IPS-18c (cell line): ENCODE results near the gene FBXO34.
"Not testable (repeated sequence)": the region's sequence is repeated elsewhere in the genome, so short reads cannot be mapped to it uniquely, and the experiment has no call there.

Experiments
- H3K4me3 ChIP-seq: 2 replicates; pipeline ENCODE4 v1.7.0; 2013; ENCODE audit warnings: low read depth, mild to moderate bottlenecking, low read length, moderate library complexity; ENCODE audit not compliant: insufficient read depth
- H3K9me3 ChIP-seq: one replicate; pipeline ENCODE4 v1.6.1; 2013; ENCODE audit warnings: mild to moderate bottlenecking, low read length, moderate library complexity; ENCODE audit not compliant: control insufficient read depth, insufficient read depth

The FBXO34 gene

GRCh38 chr14:55324812-55325211 lies 53.6 kb downstream of the FBXO34 start:
- no peak overlapping the region for H3K4me3 ChIP-seq
- H3K9me3 ChIP-seq: no peaks in the 10 kb centered on the region

- Histone ChIP-seq H3K9me3 (no peaks in the 10 kb centered on the region), H3K4me3 (no peak overlapping the region)
Measured at GRCh38 chr14:55327179-55327578, 56.0 kb downstream of the FBXO34 start.

- no peaks in the 10 kb centered on the region for H3K9me3 ChIP-seq
- H3K4me3 ChIP-seq: no peak overlapping the region
Measured at GRCh38 chr14:55328317-55328716, 57.1 kb downstream of the FBXO34 start.

GRCh38 chr14:55329999-55330710 lies 58.9 kb downstream of the FBXO34 start:
- Histone ChIP-seq H3K4me3 (no peak overlapping the region), H3K9me3 (no peaks in the 10 kb centered on the region)

GRCh38 chr14:55332654-55333570 lies 61.7 kb downstream of the FBXO34 start:
- Histone ChIP-seq H3K9me3 (no peaks in the 10 kb centered on the region), H3K4me3 (no peak overlapping the region)

GRCh38 chr14:55333711-55334485 lies 62.7 kb downstream of the FBXO34 start:
- no peak overlapping the region for H3K4me3 ChIP-seq

GRCh38 chr14:55336162-55336561 lies 64.9 kb downstream of the FBXO34 start:
- Histone ChIP-seq H3K9me3 (no peaks in the 10 kb centered on the region), H3K4me3 (no peak overlapping the region)

More at GRCh38 chr14:55333711-55334485, 62.7 kb downstream of the FBXO34 start:
- H3K9me3 ChIP-seq: no peaks in the 10 kb centered on the region

GRCh38 chr14:55336691-55337090 lies 65.5 kb downstream of the FBXO34 start:
- H3K4me3 ChIP-seq: no peak overlapping the region
- no peaks in the 10 kb centered on the region for H3K9me3 ChIP-seq

GRCh38 chr14:55339770-55340169 lies 68.5 kb downstream of the FBXO34 start:
- no peak overlapping the region for H3K4me3 ChIP-seq
- no peaks in the 10 kb centered on the region for H3K9me3 ChIP-seq

GRCh38 chr14:55340482-55340881 lies 69.3 kb downstream of the FBXO34 start:
- Histone ChIP-seq H3K4me3 (no peak overlapping the region), H3K9me3 (no peaks in the 10 kb centered on the region)

- no peaks in the 10 kb centered on the region for H3K9me3 ChIP-seq
- no peak overlapping the region for H3K4me3 ChIP-seq
Measured at GRCh38 chr14:55341781-55342180, 70.6 kb downstream of the FBXO34 start.

GRCh38 chr14:55344582-55345163 lies 73.5 kb downstream of the FBXO34 start:
- H3K4me3 ChIP-seq, H3K9me3 ChIP-seq: not testable (repeated sequence)

- Histone ChIP-seq H3K9me3 (no peaks in the 10 kb centered on the region), H3K4me3 (no peak overlapping the region)
Measured at GRCh38 chr14:55347040-55347439, 75.8 kb downstream of the FBXO34 start.

GRCh38 chr14:55347748-55348147 lies 76.5 kb downstream of the FBXO34 start:
- Histone ChIP-seq H3K9me3 (no peaks in the 10 kb centered on the region), H3K4me3 (no peak overlapping the region)

- Histone ChIP-seq H3K9me3 (no peaks in the 10 kb centered on the region), H3K4me3 (no peak overlapping the region)
Measured at GRCh38 chr14:55348766-55349453, 77.7 kb downstream of the FBXO34 start.

GRCh38 chr14:55349565-55349964 lies 78.3 kb downstream of the FBXO34 start:
- no peaks in the 10 kb centered on the region for H3K9me3 ChIP-seq
- H3K4me3 ChIP-seq: no peak overlapping the region

- no peaks in the 10 kb centered on the region for H3K9me3 ChIP-seq
Measured at GRCh38 chr14:55350461-55350860, 79.2 kb downstream of the FBXO34 start.

More at GRCh38 chr14:55350461-55350860, 79.2 kb downstream of the FBXO34 start:
- H3K4me3 ChIP-seq: no peak overlapping the region
